Suppressor macrophage (primary cell): Measurements from ENCODE around the gene SERP1.
"Not testable (repeated sequence)": the region's sequence is repeated elsewhere in the genome, so short reads cannot be mapped to it uniquely, and the experiment has no call there.

ENCODE experiments used
- DNase-seq, 4 experiments: peaks; one replicate each; pipeline ENCODE4 v3.0.0-alpha.2; 2020 to 2022

Gene SERP1

DNA sequence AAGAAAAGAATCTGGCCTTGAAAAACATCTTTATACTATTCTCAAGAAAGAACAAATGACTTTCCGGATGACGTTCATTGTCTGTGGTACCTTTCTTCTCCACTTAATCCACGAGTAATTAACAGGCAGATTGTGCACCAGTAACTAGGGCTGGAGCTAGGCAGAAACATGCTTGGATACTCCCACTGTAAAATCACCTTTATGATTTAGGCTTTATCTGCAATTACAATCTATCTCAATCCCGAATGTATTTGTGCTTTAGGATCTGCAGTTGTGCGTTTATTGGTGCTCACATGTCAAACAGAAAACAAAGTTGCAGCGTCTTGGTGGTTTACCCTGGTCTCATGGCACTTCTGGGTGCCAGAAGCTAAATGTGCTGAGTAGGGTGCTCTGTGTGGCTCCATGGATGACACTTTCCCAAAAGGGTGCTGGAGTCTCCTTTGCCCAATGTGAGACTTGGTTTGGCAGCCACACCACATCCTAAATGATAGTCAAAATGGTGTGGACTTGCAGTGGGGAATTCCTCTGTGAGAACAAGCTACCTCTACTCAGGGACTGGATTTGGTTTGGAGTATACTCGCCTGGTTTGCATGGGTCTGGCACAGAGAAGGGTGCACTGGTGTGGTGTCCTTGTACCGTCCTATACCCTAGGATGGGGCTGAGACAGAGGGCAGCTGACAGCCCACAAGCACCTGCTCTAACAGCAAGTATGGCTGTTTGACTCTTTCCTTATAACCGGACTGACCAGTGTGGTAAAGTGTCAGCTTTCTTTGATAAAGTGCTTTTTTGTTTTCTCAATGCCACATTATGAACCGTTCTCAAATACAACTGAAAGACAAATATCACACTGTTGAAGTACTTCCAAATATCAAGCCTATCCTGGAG is 7.7 kb downstream of the SERP1 start:
- no peak for DNase-seq

DNA sequence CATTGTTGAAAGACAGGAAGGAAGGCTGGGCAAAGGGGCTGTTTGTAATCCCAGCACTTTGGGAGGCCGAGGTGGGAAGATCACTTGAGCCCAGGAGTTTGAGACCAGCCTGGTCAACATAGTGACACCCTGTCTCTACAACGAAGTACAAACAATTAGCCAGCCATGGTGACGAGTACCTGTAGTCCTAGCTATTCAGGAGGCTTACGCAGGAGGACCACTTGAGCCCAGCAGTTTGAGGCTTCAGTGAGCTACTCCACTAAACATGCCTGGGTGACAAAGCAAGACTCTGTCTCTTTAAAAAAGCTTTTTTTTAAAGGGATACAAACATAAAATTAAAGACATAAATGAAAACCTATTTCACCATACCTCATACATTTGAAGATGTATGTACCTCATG is 11.1 kb downstream of the SERP1 start:
- no peak for DNase-seq

DNA sequence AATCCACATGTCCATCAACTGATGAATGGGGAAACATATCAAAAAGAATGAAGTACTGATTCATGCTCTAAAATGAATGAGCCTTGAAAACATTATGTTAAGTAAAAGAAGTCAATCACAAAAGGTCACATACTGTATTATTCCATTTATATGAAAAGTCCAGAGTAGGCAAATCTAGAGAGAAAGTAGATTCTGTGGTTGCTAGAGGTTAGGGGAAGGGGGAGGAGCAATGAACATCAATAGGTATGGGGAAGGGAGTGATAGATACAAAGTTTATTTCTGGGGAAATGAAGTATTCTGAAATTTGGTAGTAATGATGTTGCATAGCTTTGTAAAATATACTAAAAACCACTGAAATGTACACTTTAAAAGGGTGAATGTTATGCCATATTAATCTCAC is 14.5 kb downstream of the SERP1 start:
- DNase-seq: no peak

DNA sequence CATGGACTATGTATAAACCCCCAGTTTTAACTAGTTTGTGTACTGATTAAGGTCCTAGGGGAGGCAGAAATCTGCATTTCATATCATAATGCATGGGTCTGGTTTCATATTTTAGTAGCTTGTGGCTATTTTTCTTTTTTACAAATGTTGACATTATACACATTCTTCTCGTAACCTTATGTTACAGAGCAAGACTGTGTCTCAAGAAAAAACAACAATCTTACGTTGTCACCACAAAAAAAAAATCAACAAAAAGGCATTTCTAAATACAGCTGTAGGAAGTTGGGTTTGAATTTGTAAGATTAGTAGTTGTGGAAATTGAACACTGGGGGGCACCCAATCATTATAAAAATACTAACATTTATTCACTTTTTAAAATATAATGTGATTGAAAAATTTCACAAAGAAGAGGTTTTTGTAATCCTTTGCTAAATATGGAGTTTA is 17.9 kb downstream of the SERP1 start:
- DNase-seq: peak in 3 of 4 experiments; percentile 30 to 60 (median 53)

DNA sequence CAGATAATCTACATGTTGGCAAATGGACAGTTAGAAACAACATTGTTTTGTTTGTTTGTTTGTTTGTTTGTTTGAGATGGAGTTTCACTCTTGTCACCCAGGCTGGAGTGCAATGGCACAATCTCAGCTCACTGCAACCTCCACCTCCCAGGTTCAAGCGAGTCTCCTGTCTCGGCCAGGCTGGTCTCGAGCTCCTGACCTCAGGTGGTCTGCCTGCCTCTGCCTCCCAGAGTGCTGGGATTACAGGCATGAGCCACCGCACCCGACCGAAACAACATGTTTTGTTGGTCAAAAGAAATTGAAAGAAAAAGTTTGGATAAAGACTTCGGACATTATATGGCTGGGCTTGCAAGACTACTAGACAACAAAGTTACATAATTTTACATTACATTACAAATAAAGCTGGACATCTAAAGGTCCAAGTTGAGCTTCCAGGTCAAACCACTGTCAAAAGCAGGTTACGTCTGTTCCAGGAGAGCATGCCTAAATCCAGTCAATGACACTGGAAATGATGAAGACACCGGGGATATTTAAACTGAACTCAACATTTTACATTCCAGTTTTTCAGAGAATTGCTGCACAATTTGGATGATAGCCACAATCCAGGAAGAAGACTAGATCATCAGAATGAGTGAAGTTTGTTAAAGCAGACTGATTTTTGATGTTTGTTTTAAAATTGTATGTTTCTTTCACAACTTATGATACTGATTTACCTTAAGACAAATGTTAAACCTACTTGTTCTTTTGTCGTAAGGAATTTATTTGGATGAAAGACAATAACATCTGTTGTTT is 18.6 kb downstream of the SERP1 start:
- no peak for DNase-seq

DNA sequence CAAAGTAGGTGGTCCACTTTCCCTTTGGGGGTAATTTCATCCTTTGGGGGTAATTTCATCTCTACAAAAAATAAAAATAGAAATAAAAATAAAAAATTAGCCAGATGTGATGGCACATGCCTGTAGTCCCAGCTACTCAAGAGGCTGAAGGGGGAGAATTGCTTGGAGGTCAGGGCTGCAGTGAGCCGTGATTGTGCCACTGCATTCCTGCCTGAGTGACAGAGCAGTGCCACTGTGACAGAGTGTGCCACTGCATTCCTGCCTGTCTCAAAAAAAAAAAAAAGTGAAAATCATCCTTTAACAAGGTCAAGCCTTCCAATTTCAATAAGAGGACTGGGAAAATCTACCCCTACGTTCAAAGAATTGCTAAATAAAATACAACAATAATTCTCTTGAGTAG is 22.8 kb downstream of the SERP1 start:
- no peak for DNase-seq

DNA sequence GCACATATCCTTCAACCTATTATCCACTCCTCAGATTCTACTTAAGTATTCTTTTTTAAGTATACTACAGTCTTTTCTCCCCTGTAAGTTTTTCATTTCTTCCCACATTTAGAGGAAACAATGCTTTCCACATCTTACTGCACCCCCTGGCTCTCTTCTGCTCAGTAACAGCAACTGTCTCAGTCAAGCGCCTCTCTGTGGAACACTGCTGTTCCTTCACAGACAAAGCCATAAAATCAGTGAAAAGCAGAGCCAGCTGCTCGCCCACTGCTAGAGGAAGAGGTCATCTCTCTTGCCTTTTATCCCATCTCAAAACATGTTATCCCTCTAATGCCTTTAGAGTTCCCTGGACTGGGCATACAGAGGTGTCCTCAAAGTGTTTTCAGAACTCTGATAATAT is 24.8 kb downstream of the SERP1 start:
- DNase-seq: no peak

DNA sequence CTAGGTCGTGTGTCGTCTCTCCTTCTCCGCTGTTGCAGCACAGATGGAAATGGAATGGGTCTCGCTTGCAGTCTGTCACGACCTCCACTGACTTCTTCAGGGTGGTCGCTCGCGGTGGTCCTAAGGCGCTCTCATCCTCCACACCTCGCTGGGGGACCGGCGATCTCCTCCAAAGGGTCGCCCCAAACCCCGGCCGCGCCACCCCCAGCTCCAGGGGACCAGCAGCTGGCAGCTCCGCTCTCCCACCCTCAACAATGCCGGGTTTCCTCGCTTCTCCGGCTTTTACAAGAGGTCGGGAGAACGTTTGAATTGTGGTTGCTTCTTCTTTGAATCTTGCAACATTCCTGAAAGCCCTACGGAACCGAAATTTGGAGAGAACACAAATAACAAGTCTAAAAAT is 25.9 kb downstream of the SERP1 start:
- DNase-seq: no peak

DNA sequence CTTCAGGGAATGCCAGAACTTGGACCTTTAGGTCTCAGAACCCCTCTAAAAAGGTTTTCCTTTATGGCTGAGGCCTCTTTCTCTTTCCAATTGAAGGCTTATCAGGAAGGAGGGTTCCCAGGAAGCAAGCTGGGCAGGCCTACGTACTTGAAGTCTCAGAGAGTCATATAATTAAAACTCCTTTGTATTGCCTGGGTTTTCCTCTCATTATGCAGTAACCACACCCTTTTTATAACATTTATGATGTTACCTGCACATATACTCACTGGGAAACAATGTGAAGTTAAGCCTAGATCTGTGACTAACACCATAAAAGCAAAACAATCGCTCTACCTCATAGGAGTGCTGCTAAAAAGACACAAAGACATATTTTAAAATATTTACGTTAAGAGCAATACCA is 27.3 kb downstream of the SERP1 start:
- DNase-seq: no peak

DNA sequence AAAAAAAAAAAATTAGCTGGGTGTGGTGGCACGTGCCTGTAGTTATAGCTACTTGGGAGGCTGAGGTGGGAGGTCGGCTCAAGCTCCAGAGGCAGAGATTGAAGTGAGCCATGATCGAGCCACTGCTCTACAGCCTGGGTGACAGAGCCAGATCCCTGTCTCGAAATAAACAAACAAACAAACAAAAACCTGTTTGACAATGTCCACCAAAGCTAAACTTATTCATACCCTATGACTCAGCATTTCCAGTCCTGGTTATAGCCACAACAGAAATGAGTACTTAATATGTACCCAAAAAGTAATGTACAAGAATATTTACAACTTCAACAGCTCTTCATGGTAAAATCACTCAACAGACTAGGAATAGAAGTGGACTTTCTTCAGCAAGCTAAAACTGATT is 31.1 kb downstream of the SERP1 start:
- DNase-seq: no peak

DNA sequence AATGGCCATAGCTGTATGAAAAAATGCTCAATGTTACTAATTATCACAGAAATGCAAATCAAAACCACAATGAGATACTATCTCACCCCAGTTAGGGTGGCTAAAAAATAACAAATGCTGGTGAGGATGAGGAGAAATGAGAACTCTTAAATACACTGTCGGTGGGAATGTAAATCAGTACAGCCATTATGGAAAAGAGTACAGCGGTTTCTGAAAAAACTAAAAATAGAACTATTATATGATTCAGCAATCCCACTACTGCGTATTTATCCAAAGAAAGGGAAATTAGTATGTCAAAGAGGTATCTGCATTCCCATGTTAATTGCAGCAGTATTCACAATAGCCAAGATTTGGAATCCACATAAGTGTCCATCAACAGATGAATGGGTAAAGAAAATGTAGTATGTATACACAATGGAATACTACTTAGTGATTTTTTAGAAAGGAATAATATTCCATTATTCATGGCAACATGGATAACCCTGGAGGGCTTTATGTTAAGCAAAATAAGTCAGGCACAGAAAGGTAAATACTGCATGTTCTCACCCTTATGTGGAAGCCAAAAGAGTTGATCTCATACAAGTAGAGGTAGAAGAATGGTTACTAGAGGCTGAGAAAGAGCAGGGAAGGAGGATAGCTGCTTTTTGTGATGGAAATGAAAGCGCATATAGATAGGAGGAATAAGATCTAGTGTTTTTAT is 35.0 kb downstream of the SERP1 start:
- DNase-seq: no peak

DNA sequence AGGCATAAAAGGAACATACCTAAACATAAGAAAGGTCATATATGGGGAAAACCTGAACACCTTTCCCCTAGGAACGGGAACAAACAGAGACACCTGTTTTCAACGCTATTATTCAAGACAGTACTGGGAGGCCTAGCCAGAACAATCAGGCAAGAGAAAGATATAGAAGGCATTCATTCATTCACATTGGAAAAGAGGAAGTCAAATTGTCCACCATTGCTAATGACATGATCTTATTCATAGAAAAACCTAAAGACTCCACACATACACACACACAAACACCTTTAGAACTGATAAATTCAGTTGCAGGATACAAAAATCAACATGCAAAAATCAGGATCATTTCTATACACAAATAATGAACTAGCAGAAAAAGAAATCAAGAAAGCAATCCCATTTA is 36.5 kb downstream of the SERP1 start:
- DNase-seq: no peak

DNA sequence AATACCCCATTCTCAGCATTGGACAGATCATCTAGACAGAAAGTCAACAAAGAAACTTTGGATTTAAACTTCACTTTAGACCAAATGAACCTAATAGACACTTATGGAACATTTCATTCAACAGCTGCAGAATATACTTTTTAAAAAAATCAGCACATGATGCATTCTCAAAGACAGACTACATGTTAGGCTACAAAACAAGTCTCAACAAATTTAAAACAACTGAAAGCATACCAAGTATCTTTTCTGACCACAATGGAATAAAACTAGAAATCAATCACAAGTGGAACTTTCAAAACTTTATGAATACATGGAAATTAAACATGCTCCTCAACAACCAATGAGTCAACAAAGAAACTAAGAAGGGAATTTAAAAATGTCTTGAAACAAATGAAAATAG is 37.9 kb downstream of the SERP1 start:
- no peak for DNase-seq

DNA sequence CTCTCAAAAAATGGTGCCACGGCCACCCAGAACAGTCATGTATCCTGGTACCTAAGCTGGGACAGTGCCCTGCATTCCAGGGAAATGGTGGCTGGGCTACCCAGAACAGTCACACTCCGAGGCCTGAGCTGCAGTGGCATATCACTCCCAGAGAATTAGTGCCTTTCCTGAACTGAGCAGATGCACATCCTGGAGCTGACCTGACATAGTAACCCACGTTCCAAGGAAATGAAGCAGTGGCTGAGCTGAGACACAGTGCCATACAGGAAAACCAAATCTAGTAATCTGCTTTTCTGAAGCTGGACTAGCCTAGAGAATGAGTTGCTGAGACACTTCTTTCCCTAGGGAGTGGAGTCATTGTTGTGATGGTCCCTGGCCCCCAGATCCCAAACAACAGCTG is 41.8 kb downstream of the SERP1 start:
- DNase-seq: no peak

DNA sequence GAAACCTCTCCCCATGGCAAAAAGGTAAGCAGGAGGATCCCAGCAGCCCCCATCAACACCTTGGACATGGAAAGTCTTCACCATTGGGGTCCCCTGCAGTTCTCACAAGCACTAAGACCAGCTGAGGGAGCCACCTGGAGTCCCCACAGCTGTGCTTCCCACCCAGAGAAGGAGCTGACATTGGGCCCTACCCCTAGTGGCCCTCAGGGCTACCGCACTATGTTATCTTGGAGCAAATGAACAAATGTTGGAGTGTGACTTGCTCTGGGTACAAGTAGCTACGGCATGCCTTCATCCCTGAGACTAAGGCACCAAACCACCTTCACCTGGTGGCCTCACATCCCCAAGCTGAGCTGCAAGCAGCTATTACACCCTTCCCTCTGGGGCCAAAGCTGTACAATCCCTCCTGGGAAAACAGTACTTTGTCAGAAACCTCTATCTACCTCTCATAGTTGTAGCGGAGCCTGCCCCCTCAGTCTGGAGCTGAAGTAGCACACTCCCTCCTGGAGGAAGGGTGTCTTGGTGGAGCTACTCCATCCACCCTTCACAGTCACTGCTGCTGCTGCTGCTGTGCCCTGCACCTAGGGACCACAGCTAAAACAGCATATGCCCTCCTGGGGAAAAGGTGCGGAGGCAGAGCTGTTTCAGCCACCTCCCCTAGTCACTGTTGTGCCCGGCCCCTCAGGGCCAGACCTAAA is 42.7 kb downstream of the SERP1 start:
- no peak for DNase-seq

DNA sequence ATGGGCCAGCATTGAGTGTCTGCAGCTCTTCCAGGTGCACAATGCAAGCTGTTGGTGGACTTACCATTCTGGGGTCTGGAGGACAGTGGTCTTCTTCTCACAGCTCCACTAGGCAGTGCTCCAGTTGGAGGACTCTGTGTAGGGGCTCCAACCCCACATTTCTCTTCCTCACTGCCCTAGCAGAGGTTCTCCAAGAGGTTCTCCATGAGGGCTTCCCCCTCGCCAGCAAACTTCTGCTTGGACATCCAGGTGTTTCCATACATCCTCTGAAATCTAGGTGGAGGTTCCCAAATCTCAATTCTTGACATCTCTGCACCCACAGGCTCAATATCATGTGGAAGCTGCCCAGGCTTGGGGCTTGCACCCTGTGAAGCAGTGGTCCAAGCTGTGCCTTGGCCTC is 45.3 kb downstream of the SERP1 start:
- not testable (repeated sequence) for DNase-seq

DNA sequence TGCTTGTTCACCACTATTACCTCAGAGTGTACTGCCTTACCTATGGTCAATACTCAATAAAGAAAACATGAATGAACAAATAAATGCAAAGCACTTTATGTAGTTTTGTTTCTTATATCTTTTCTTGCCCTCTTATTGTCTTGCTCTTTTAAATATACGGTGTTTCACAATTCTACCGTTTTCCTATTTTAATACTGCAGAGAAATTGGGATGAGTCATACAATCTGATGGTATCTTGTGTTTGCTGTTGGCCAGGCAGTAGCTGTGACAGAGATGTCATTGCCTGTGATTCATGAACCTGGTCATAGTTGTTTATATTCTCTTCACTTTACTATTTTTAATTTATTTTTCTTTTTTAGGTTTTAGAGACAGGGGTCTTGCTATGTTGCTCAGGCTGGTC is 48.3 kb downstream of the SERP1 start:
- peak in 2 of 4 experiments; percentile 9 to 56 for DNase-seq

DNA sequence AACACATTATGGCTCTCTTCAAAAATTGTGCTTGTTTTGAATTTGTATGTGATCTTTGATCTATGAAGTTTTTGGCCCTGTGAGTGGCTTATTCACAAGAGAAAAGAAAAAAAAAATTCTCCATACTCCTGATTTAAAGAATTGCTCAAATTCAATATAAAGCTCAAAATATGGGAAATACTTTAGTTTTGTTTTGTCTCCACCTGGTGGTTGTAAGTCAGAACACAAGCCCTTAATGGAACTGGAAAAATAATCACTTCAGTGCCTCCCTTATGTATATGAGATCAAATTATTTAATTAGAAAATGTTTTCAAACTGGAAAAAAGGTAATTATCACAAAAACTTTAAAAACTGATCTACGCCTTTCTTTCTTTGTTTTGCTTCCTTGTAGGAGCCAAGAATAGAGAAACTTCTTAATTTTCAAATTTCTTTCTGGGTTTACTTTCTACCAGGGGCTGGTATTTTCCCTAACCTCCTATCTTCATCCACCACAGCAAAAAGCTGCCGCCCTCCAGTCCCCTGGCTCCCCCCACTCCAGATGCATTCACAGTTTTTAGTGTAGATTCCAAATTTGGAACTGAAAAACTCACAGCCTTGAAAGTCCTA is 50.6 kb downstream of the SERP1 start:
- peak; percentile 41 to 75 (median 62) for DNase-seq

DNA sequence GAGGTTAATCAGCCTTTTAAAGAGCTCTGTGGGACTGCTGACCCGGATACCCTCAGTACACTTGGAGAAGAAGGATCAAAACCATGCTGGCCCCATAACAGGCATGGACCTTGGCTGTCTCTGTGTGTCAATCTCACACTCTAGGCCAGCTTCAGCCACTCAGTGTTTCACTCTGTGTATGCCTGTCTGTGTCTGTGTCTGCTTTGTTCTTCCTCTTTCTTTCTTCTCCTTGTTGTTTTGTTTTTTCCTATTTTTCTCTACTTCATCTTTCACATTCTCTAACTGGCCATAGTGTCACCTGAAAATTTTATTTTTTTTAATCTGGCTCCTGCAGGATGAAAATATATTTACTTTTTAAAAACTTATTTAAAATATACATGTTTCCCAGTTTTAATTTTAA is 51.1 kb downstream of the SERP1 start:
- DNase-seq: peak; percentile 15 to 49 (median 36)

DNA sequence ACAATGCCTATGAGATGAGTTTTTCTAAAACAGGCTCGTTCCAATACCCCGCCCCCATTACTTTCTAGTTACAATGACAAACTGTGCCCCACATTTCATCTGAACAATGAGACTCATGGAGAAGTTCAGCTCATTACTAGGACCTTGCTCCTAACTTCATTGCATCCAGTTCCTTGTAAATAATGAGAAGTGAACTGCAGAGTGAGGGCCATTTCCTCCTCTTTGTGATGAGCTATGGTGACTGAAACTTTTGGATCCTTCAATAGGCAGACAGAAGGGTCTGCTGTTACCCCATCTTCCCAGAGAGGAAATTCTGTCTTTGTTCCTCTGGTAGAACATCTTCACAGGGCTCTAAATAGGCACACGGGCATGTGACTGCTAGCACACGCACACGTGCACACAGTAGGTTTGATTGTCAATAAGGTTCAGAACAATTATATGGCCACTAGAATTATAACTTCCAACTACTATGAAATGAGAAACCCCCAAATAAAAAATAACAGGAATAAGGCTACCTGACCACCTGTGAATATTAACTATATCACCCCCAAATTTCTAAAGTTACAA is 51.8 kb downstream of the SERP1 start:
- DNase-seq: peak; percentile 33 to 61 (median 45)
